LNCaP clone FGC (cell line): Measurements from ENCODE around the gene ZNF521.

ENCODE experiments used
- DNase-seq: peaks from one replicate; pipeline ENCODE4 v3.0.0-alpha.2; 2011; ENCODE audit warnings: low read depth
- H3K4me3 ChIP-seq: 2 replicates; pipeline ENCODE4 v1.5.1; 2011; ENCODE audit warnings: mild to moderate bottlenecking, low read depth, low read length, control low read depth
- TF ChIP-seq, protein P1 (sequence below): IDR thresholded peaks from 2 replicates; pipeline ENCODE4 v1.5.1; 2012; ENCODE audit warnings: mild to moderate bottlenecking; ENCODE audit not compliant: control insufficient read depth, insufficient read depth; ENCODE audit errors: extremely low read depth

ZNF521 gene

DNA sequence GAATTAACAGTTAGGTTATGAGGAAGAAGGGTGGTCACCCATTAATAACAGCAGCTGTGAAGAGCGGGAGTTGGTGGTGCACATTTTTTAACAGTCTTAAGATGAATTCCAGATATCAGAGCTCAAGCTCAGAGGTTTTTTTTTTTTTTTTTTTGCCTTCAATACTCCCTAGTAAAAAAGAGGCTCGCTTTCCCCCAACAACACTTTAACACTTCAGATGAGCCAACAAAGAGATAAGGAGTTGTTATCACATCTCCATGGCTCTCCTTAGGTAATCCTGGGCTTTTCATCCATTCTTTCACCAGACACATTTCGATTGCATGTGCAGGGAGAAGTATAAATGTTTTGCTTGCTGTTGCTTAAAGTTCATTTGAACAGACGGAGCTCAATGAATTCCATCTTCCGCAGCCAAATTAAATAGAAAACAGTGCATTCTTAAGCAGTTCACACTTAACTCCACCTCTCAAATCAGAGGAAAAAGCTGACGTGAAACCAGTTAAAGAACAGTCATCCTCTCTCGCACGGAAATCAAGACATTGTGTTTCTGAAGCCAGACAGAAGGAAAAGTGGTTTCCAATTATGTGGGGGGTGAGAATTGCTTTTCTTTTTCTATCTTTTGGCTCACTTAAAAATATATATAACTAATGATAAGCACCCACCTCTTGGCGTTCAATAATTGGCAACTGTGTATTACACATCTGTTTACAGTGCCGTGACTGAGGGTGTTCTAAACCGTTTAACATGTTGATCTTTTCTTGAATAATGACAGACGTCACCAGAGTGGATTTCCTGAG, 118.2 kb downstream of the ZNF521 start:
- no peak overlapping the region for H3K4me3 ChIP-seq
- no peak for DNase-seq
- TF ChIP-seq, protein P1, sequence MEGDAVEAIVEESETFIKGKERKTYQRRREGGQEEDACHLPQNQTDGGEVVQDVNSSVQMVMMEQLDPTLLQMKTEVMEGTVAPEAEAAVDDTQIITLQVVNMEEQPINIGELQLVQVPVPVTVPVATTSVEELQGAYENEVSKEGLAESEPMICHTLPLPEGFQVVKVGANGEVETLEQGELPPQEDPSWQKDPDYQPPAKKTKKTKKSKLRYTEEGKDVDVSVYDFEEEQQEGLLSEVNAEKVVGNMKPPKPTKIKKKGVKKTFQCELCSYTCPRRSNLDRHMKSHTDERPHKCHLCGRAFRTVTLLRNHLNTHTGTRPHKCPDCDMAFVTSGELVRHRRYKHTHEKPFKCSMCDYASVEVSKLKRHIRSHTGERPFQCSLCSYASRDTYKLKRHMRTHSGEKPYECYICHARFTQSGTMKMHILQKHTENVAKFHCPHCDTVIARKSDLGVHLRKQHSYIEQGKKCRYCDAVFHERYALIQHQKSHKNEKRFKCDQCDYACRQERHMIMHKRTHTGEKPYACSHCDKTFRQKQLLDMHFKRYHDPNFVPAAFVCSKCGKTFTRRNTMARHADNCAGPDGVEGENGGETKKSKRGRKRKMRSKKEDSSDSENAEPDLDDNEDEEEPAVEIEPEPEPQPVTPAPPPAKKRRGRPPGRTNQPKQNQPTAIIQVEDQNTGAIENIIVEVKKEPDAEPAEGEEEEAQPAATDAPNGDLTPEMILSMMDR: no peak

DNA sequence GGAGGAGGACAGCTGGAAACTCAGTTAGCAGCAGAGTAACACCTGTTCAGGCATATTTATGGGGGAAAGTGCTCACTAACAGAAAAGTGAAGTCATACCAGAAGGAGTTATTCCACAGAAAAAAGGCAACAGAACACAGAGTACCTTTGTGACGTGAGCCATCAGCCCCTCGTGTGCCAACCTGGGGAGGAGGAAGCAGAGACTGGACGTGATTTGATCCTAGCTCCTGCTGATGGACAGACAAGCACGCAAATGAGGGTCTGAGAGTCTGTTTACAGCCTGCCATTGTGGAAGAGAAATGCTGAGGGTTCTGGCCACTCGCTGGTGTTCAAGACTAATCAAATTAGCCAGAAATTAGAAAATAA, 120.7 kb downstream of the ZNF521 start:
- TF ChIP-seq, protein P1: no peak
- H3K4me3 ChIP-seq: no peak overlapping the region
- no peak for DNase-seq

DNA sequence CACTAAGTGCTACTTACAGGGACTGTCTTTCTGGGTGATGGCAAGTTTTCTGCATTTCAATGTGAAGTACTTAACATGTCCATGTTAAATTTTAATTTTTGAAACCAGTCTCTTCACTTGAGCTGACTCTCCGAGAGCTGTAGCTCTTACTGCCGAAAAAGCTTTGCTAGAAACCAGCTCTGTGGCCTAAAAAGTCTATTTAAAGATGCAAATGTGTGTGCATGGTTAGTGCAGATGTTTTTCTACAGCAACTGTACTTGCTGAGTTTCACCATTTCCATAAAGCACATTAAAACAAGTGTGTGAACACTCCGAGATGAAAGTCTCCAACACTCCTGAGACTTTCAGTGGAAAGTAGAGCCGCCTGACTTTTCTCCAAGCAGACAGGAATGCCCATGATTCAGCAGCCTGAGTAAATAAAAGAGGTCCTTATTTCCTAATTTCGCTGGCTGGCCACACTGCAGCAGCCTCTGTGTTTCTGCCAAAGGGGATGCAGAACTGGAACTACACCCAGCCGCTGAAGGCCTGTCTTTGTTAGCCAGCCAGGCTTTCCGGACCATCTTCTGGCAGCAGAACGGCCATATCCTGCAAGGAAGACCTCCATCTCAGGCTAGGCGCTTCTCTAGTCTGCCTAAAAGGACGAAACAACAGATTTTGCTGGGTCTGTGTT, 121.2 kb downstream of the ZNF521 start:
- TF ChIP-seq, protein P1: no peak
- DNase-seq: no peak
- no peak overlapping the region for H3K4me3 ChIP-seq

DNA sequence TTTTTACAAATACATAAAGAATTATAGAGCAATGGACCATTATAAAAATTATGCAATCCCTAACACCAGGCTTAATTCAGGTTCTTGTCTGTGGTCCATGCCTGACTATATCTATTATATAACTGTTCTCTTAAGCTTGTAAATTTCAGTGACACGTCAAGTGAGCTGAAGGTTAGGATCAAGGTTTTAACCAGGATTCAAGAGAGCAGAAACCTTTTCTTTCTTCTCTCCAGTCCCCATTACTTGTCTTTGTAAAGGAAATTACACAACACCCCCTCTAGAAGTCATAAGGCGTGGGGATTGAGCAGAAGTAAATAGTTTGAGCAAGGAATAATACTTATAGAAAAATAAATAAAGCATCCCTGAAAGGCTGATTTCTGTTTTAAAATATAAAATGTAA, 122.0 kb downstream of the ZNF521 start:
- TF ChIP-seq, protein P1: no peak

DNA sequence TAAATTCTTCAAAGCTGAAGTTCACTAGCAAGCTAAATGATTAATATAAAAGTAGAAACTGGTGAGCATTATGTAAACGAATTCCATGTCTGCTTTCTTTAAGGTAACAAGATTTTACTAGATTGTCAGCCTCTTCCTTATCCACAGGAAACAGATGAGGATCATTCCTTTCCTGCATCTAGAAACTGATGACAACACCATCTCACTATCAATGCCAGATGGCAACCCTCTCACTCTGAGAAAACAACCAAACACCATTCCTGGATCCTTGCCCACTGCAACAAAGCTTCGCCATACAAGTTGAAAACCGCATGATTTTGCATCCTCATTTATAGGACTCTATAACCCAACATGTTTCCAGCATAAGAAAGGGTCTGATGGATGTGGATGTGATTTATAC, 122.9 kb downstream of the ZNF521 start:
- no peak for DNase-seq
- H3K4me3 ChIP-seq: no peak overlapping the region
- TF ChIP-seq, protein P1: no peak

More for the DNA sequence above, 122.0 kb downstream of the ZNF521 start:
- no peak overlapping the region for H3K4me3 ChIP-seq
- no peak for DNase-seq

DNA sequence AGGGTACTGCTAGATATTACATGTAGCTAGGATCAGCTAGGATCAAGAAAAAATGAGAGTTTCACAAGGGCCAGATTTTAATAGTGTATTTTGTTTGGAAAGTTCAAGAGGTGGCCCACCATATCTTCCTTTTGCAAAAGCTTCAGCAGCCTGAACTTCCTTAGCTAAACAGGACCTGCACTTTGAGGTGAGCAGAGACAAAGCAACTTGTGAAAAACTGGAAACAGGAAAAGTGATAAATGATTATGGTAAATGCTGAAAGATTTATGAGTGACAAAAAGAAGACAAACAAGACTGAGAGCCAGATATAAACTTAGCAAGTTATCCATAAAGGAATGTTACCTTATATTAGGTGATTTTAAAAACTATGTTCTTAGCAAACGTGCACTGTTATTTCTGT, 123.6 kb downstream of the ZNF521 start:
- DNase-seq: no peak
- TF ChIP-seq, protein P1: no peak
- no peak overlapping the region for H3K4me3 ChIP-seq
